Glomerular visceral epithelial cell (primary cell): ENCODE measurements around the gene KATNAL1.
"Not testable (repeated sequence)": the region's sequence is repeated elsewhere in the genome, so short reads cannot be mapped to it uniquely, and the experiment has no call there.

ENCODE experiments used
- DNase-seq: peaks from one replicate; pipeline ENCODE4 v3.0.0-alpha.2; 2016; ENCODE audit errors: extremely low spot score

KATNAL1 gene

GRCh38 chr13:30211745-30212144 lies 95.6 kb downstream of the KATNAL1 start:
- DNase-seq = no peak

GRCh38 chr13:30204564-30204963 lies 102.8 kb downstream of the KATNAL1 start:
- DNase-seq = no peak

DNA sequence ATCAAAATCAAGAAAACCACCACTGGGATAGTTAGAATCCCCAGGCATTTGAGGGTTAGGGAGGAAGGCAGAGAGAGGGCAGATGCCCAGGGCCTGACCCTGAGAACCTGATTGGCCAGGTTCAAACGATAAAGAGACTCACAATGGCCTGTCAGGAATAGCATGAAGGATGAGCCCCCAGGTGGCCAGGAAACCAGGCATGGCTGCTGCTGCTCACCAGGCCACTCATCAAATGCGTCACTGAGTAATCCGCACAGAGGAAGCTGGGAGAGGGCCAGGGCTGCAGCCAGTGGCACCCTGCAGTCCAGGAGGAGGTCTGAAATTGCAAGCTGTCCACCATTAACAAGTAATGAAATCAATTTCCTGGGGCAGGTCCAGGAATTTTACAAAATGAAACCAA lies 111.3 kb downstream of the KATNAL1 start:
- DNase-seq = no peak

DNA sequence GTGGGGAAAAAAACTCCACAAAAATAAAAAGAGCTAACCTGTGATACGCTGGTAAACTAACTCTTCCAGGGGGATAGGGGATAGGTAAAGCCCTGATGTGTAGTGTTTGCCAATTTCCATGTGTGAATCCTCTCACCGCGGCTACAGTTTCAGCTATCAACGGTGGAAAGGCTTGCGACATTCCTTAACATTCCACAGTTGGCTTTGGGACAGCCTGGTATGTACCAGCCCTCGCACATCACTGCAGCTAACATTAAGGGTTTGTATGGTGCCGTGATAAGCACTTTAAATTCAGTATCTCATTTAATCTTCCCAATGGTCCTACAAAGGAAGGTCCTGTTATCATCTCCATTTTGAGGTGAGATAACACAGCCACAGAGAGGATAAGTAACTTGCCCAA lies 112.4 kb downstream of the KATNAL1 start:
- no peak for DNase-seq

GRCh38 chr13:30193279-30194234 lies 113.8 kb downstream of the KATNAL1 start:
- DNase-seq = no peak

GRCh38 chr13:30192320-30193093 lies 114.8 kb downstream of the KATNAL1 start:
- DNase-seq = no peak

DNA sequence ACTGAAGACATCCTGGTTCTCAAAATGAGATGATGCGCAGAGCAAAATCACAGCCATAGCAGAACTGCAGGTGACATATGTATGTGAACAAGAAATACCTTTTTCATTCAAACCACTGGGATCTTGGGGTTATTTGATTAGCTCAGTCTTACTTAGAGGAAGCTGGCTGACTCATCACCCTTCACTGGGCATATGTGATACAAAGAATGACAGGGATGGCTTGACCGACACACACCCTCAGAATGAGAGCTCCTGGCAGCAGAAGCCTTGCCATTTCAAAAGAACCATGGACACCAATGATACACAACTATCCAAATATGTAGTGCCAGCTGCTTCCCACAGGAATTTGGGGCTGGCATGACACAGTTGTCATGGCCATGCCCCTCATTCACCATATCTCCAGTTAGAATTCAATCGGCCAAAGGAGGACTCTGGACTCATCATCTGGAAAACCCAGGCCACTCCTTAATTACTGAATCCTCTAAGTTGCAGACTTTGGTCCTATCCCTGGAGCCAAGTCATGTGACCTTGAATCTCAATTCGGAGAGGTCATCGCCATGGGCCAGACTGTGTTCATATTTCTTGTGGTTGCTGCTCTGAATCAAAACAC lies 115.8 kb downstream of the KATNAL1 start:
- DNase-seq = peak; percentile 51

GRCh38 chr13:30186634-30187415 lies 120.5 kb downstream of the KATNAL1 start:
- no peak for DNase-seq

DNA sequence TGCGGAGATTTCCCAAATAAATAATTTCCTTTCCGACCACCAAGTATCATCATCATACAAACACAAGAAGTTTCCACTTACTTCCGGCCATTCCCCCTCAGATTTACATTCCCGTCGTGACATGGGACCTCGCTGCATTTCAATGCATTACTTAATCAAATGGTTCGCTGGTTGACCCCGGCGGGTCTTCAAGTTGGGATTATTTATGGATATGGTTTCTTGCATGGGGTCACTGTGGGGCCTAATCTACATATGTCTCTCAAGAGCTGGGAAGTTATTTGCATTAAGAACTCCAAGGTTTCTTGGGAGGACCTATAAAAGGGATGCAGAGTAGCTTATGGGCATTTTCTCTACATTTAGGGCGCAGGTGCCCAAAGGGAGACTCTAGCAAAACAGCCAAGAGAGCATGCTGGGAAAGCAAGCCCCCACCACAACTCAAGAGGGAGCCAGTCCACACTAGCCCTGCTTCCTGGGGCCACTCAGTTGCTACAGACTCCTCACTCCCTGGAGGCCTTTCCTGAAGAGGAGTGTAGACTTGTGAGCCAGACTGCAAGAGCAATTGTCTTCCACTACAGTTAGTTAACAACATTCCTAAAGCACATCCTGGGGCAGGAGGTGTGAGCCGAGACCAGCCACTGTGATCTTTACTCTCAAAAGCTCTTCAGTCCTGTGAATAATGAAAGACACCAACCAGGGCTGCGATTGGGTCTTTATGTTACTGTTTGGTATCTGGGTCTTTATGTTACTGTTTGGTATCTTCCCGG lies 125.3 kb downstream of the KATNAL1 start:
- no peak for DNase-seq

DNA sequence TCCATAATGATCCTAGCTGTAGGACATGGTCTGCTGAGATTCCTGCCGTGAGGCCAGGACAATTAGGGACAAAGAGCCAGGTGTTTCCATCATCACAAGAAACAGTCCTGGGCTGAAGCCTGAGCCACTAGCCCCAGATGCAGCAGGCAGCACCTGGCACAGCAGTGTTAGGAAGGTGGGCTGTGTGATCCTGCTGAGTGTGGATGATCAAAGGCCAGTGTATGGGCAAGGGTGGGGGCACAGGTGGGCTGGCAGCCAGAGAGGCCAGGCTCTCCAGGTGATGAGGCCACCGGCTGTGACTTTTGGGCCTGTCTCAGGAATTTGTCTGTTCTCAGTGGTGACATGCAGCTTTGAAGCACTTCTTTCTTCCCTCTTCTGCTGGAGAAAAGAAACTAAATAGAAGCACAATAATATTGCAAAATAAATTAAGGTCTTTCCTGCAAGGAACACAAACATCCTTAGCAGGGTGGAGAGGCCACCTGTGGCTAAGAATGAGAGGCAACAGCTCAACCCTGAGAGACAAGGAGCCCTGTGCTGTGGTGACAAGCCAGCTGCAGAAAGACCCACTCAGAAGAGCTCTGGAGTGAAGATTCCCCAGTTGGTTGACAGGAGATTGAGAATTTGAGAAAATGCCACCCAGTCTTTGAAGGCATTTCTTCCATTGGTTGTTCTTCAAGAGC lies 127.6 kb downstream of the KATNAL1 start:
- no peak for DNase-seq

GRCh38 chr13:30178976-30179375 lies 128.4 kb downstream of the KATNAL1 start:
- no peak for DNase-seq

- DNase-seq = no peak
Measured at GRCh38 chr13:30175166-30175565, 132.2 kb downstream of the KATNAL1 start.

GRCh38 chr13:30174250-30174649 lies 133.1 kb downstream of the KATNAL1 start:
- DNase-seq = not testable (repeated sequence)

- no peak for DNase-seq
Measured at GRCh38 chr13:30173303-30173610, 134.1 kb downstream of the KATNAL1 start.

- DNase-seq = peak; percentile 19
Measured at GRCh38 chr13:30172593-30173302, 134.6 kb downstream of the KATNAL1 start.

DNA sequence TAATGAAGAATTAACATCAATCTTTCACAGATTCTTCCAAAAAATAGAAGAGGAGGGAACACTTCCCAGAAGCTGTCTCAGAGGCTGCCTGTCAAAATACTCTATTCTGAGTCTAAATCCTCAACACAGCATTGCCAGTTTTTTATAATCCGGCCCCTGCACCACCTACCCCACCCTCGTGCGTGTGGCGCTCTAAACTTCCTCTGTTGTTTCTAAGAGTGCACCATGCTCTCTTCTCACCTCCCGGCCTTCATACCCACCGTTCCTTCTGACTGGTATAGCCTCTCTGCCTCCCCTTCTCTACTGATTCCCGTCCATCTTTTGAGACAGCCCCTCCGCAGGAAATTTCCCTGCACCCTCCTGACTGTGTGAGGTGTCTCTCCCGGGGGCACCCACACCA lies 136.8 kb downstream of the KATNAL1 start:
- no peak for DNase-seq

DNA sequence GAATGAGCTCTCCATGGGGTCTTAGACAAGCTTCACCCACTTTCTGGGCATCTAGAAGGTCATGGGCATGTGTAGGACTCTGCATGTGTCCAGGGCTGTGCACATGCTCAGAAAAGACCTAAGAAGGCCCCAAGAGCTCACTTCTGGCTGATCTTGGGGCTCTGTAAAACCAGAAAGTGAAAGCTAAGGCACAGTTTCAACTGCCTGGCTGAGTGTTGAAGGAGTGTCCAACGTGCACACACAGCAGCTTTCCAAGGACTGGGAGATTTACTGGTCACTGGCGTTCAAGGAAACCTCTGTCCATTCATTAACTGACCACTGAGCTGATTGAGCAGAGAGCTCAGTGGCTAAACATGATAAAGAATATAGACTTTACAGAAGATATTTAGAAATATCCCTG lies 137.9 kb downstream of the KATNAL1 start:
- peak; percentile 15 for DNase-seq

- no peak for DNase-seq
Measured at GRCh38 chr13:30165796-30166195, 141.6 kb downstream of the KATNAL1 start.

DNA sequence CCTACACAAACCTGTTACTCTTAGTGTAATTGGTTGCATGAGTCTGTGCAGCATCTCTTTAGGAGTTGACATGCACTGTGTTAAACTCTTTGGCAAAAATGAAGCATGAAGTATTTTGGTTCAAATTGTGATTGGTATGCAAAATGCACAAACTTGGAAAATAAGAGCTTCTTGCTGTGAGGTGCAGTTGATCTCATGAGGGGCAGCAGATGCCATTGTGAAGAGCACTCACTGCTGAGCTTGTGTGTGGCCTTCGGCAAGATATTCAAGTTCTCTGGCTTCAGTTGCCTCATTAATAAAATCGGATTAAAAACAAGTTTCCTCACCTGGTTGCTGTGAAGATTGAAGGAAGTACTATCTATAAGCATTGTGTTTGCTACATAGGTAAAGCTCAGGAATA lies 142.3 kb downstream of the KATNAL1 start:
- DNase-seq = no peak

DNA sequence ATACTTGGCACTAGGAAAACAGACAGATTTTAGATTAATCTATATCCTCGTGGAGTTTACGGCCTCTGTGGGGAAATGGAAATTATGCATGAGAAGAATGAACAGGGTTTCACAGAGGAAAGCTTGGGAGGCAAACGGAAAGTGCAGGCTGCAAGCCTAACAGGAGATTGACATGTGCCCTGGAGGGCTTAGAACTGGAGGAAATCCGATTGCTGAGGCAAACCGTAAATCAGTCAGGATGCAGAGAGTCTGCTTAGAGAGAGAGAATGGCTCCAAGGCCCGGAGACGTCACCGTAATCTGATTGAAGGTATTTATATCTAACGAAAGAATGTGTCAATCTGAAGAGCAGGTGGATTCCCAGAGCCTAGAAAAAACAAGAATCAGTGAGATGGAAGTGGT lies 143.2 kb downstream of the KATNAL1 start:
- no peak for DNase-seq
